ENCODE data around the gene AP3B1.
"Not testable (repeated sequence)": the region's sequence is repeated elsewhere in the genome, so short reads cannot be mapped to it uniquely, and the experiment has no call there.

Gene AP3B1

DNA sequence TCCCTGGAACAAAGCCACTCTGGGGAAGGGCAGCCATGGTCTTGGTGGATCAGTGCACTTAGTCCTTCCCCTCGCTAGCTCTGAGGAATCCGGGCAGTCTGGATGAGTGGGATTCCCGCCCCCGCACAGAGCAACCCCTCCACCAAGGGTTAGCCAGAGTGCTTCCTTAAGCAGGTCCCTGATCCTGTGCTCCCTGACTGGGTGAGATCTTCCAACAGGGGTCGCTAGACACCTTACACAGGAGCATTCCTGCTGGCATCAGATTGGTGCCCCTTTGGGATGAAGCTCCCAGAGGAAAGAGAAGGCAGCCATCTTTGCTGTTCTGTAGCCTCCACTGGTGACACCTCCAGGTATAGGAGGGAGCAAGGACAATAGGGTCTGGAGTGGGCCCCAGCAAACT lies 228.8 kb downstream of the AP3B1 start:
- DNase-seq (ENCODE audit: low read depth in 2 of 2), result no peak

GRCh38 chr5:78064941-78065472 lies 229.5 kb downstream of the AP3B1 start:
- no peak for DNase-seq (ENCODE audit: low read depth in 2 of 2)

DNA sequence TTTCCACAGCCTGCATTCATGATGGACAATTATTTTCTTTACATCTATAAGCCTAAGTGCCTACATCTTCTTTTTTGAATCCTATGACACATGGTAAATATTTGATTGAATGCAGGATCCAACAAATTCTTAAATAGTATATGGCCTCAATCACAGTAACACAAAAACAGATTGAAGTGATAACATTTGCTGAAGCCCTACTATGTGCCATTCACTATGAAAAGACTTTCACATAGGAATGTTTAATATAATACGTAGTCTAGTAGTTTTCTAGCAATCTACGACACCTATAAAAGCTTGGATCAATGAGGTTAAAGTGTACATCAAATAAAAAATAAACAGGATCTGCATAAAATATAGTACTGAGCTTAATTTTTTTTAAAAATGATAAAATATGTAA lies 231.0 kb downstream of the AP3B1 start:
- no peak for DNase-seq (ENCODE audit: low read depth in 2 of 2)

- no peak for DNase-seq (ENCODE audit: low read depth in 2 of 2)
These were observed 231.9 kb downstream of the AP3B1 start for GRCh38 chr5:78062645-78063044.

GRCh38 chr5:78060421-78060820 lies 234.1 kb downstream of the AP3B1 start:
- DNase-seq (ENCODE audit: low read depth in 2 of 2), result no peak

GRCh38 chr5:78058625-78059024 lies 235.9 kb downstream of the AP3B1 start:
- DNase-seq (ENCODE audit: low read depth in 2 of 2), result no peak

DNA sequence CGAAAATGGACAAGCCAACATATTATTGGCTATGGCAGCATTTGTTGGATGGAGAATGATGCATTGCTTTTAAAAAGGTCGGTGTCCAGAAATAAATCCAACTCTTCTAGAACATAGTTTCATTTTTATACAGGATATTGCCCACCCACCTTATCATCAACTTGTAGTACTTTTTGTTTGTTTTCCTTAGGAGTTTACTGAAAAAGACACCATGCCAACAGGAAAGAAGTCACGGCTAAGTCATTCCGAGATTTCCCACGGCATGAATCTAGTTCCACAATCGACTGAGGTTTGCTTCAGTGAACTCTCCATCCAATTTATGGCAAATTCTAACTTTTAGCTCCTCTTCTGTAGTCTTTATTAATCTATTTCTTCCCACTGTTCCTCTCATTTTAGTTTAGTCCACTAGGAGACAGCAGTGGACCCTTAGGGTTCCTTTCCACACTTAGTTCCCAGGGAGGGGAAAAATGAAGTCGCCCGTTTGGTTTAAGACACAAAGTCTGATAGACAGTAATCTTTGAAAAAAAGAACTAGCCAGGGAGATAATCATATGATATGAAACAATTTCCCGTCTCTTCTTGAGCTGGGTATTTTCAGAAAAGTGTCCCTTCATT lies 237.5 kb downstream of the AP3B1 start:
- no peak for DNase-seq (ENCODE audit: low read depth in 2 of 2)

- DNase-seq (ENCODE audit: low read depth in 2 of 2), result no peak
These were observed 238.4 kb downstream of the AP3B1 start for GRCh38 chr5:78056053-78056452.

- DNase-seq (ENCODE audit: low read depth in 2 of 2), result no peak
These were observed 243.6 kb downstream of the AP3B1 start for GRCh38 chr5:78050888-78051287.

DNA sequence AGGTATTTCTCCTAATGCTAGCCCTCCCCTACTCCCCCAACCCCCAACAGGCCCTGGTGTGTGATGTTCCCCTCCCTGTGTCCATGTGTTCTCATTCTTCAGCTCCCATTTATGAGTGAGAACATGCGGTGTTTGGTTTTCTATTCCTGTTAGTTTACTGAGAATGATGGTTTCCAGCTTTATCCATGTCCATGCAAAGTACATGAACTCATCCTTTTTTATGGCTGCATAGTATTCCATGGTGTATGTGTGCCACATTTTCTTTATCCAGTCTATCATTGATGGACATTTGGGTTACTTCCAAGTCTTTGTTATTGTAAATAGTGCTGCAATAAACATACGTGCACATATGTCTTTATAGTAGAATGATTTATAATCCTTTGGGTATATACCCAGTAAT lies 247.7 kb downstream of the AP3B1 start:
- not testable (repeated sequence) for DNase-seq (ENCODE audit: low read depth in 2 of 2)

GRCh38 chr5:78046006-78046405 lies 248.5 kb downstream of the AP3B1 start:
- no peak for DNase-seq (ENCODE audit: low read depth in 2 of 2)

DNA sequence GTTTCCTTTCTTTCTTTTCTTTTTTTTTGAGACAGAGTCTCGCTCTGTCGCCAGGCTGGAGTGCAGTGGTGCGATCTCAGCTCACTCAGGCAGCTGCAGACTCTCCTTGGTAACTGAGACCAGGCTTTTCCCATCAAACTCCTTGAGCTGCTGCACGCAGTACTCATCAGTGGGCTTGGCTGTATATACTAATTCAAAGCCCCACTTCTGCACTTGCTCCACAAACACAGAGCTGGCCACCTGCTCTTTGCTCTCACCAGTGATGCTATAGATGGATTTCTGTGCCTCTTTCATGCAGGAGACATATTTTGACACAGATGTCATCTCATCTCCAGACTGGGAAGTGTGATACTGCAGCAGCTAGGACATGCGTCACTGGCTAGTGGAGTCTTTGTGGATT lies 252.7 kb downstream of the AP3B1 start:
- no peak for DNase-seq (ENCODE audit: low read depth in 2 of 2)

DNA sequence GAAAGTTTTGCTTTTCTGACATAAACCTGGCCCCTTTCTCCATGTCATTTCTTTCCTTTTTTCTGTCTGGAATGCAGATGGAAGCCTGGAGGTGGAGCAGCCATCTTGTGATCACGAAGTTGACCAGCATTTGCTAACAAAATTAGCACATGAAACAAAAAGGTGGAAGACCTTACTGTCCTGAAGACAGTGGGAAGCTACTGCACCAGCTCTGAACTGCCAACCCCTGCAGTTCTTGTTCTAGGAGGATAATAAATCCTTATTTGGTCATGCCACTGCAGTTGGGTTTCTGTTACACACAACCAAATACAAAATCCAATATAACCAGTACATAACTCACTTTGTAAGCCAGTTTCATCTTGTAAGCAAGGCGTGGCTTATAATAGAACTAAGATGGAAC lies 269.0 kb downstream of the AP3B1 start:
- no peak for DNase-seq (ENCODE audit: low read depth in 2 of 2)

DNA sequence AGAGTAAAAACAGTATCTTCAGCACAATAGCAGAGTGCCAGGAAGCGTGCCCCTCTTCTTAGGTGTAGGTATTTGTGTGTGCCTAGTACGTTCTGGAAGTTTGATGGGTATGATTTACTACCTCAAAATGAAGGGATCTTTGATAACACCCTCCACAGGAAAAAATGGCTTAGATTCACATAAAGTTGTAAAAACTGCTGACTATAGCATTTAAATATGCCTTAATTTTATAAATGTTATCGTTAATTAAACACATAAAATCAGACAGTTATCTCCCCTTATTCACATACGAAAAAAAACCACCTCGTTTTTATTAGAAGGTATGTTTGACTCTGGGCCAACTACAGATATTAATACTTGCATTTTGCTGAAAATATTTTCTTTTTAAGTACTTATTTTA lies 274.8 kb downstream of the AP3B1 start:
- DNase-seq (ENCODE audit: low read depth in 2 of 2), result no peak

DNA sequence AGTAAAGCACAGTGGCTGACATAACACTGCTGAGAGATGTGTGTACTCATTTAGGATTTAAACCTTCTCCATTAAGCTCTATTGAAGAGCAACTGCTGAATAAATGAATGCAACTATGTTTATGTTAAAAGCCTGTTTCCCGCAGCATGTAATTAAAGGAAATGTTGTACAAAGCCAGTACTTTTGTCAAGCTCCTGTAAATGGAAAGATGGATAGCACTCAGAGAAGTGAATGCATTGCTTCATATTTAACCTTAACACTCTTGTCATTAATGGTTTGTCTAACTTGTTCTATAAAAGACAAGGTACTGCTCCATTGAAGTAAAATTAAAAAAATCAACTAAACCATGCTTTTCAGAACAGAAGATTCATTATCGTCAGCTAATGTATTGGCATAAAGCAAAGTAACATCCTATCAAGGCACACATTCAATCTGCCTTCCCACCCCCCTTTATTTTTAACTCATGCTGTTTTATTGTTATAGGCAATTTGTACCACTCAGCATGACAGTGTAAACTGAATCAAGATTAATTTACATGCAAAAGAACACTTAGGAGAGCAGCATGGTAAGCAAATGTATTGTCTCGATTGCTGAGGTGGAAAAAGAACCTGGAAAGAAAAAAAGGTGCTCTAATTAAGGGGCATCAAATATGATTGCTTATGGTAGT lies 277.5 kb downstream of the AP3B1 start:
- DNase-seq (ENCODE audit: low read depth in 2 of 2), result no peak

DNA sequence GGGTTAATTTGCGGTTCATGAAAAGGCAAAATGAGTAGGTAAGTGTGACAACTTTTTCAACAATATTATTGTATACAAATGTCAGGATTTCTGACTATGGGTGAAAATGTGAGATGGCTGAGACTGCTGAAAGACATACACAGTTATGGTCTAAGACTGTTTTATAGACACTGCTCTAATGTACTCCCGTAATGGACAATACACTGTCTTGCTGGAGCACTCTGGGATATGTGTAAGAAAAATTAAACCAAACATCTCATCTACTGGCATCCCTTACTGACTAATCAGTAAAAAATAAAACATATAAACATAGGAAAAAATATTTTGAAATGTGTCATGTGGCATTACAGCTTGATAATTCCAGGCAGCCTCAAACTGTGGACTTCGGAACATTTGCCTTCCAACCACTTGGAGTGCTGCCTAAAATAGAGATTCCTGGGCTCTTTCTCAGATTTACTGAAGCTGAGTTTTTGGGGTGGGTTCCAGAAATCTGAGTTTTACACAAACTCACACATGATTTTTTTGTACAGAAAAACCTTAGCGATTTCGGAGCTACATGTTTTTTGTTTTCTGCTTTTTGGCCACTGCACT lies 284.5 kb downstream of the AP3B1 start:
- no peak for DNase-seq (ENCODE audit: low read depth in 2 of 2)

- DNase-seq (ENCODE audit: low read depth in 2 of 2), result no peak
These were observed 286.0 kb downstream of the AP3B1 start for GRCh38 chr5:78008356-78008967.

DNA sequence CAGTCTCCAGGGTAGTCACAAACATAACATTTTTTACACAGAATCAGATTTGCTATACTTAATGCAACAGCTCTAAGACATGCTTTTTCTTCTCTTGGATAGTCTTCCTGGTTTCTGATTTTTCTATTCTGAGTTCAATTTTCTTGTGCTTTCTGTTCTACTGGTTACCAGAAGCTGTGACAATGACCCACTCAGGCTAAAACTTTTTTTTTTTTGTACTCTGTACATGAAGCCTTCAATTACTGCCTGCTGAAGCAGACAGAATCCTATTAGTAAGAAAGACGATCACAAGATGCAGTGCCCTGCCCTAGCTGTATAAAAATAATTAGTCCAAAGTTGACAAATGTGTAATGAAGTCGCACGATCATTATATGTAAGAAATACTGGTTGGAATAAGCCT lies 287.3 kb downstream of the AP3B1 start:
- DNase-seq (ENCODE audit: low read depth in 2 of 2), result no peak

DNA sequence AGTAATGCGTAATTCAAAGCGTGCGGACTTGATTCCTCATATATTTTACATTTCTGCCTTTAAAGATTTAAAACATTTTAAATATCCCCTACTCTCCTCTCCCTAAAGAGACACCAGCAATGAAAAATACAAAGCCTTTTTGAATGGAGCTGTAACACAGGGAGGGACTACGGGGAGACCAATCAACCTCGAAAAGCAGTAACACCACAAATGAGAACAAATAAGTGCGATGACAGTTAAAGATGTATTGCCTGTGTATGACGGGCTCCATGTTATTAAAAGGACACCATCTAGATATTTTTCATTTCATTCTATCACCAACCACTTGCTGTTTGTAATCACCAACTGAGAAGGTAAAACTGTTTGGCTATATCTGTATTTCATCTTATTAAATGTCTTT lies 288.0 kb downstream of the AP3B1 start:
- no peak for DNase-seq (ENCODE audit: low read depth in 2 of 2)

- DNase-seq (ENCODE audit: low read depth in 2 of 2), result no peak
These were observed 289.3 kb downstream of the AP3B1 start for GRCh38 chr5:78005021-78005785.

GRCh38 chr5:78004559-78004958 lies 289.9 kb downstream of the AP3B1 start:
- no peak for DNase-seq (ENCODE audit: low read depth in 2 of 2)

DNA sequence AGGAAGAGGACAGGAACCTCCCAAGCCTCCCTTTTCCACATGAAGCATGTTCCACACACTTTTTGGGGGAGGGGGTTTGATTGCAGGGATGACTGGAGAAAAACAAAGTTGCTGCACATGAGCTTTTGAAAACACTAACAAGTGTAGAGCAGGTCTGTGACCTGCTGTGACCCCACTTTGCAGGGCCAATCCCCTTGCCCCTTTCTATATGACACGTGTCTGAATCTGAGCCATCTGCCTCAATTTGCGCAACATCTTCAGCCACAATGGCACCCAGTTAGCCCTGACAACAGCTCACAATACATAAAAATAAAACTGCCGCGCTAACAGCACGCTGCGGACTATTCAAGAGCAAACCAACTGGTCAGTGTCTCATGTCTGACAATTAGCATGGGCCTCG lies 290.6 kb downstream of the AP3B1 start:
- DNase-seq (ENCODE audit: low read depth in 2 of 2), result no peak
